Measurements from ENCODE around the gene TRIM9.

- TF ChIP-seq CTCF (conservative IDR thresholded peaks at IDR 0.05; ENCODE audit: low read depth, low read length), result no peak
- TF ChIP-seq EZH2 (IDR thresholded peaks at IDR 0.05; ENCODE audit: borderline replicate concordance, low read depth, low read length, poor library complexity, severe bottlenecking), result no peak
Measured at GRCh38 chr14:51006324-51006723, 88.6 kb downstream of the TRIM9 start.

Measured in A673 (cell line).